Measurements from ENCODE around the gene VPS4B.
"Not testable (repeated sequence)": the region's sequence is repeated elsewhere in the genome, so short reads cannot be mapped to it uniquely, and the experiment has no call there.

VPS4B gene

DNA sequence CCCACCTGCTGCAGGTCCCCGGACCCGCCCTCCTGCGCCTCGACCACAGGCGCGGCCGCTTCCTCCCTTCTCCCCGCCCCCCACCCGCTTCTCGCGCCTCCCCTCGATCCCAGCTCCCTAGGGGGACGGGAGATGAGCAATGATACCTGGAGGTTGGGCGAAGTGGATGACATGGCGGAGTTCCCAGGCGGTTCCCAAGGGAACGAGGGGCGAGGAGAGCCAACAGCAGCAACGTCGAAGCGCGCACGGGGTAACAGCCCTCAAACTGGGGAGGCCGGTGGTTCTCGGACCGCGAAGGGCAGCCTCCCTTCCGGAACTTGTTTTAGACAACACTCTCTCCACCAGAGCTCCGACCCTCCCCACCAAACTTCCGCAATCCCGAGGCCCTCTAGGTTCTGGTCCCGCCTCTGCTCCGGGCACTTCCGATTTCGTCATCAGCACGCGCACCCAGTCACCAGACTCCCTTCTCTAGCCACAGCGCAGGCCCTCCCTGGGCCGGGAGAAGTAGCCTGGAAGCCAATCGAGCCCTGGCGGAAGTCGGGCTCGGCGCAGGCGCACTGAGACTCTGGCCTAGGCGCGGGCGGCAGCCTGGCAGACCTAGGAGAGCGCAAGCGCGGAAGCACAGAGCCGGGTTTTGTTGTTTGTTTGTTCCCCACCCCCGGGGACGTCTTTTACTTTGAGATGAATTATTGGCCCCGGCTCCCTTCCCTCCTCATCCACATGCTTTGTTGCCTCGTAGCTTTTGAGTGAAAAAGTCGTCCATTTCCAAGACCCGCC, at the start of gene VPS4B:
Gene VPS4B (minus strand): TSS at position 390 of the 777 bp plus-strand sequence. CDS start 217 bp downstream, at position 173.
- peak; percentile 99 for DNase-seq (ENCODE audit: low spot score)

DNA sequence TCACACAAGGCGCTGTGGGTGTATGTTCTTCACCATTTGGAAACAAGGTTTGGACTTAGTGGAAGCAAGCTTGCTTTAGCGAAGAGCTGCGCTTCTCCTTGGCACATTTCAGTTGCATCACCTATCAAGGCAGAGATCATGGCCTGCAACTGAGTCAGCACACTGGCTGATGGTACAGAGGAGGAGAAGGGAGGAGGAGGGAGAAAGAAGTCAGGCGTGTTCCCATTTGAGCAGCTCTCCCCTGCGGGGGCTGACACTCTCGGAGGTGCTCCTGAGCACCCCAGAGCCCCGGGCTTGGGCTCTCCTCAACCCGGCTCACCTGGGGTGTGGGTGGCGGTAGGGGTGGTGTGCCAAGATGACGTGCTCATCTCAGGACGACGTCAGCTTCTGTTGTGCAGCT, 48.5 kb upstream of the VPS4B start:
- DNase-seq (ENCODE audit: low spot score), result peak; percentile 10

DNA sequence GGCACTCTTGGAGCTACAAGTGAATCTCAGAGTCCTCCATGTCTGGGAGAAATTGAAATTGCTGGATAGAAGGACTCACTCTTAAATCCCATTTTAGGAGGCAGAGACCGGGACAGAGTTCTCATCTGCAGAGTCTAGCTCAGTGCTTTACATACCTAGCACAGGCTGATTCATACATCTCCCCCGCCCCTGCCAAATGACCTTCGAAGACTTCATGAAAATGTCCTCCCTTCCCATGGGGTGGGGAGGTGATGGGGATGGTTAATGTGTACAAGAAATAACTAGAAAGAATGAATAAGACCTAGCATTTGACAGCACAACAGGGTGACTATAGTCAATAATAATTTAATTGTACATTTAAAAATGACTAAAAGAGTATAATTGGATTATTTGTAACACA, 46.3 kb upstream of the VPS4B start:
- no peak for DNase-seq (ENCODE audit: low spot score)

DNA sequence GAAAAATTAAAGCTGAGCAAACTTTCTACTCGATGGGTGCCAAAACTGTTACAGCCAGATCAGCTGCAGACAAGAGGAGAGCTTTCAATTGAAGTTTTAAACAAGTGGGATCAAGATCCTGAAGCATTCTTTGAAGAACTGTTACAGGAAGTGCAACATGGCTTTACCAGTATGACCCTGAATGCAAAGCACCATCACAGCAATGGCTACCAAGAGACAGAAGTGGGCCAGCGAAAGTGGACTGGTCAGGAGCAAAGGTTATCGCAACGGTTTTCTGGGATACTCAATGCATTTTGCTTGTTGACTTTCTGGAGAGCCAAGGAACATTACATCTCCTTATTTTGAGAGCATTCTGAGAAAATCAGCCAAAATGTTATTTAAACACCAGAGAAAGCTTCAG, 45.4 kb upstream of the VPS4B start:
- DNase-seq (ENCODE audit: low spot score), result no peak

DNA sequence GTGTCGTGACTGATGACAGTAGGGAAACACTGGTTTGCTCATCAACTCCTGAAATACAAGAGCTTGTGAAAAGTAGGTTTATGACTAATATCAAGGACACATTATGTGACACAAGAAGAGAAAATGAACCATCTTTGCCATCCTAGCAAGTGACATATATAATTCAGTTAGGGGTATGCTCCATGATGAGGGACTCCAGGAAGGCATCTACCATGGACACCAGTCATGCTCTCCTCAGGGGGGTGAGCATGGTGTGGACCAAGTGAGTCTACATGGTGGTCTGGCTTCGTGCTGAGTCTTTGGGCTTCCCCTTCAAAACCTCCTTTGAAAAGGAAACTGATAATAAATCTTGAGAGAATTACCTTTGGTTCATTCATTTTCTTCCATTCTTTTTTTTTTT, 42.8 kb upstream of the VPS4B start:
- no peak for DNase-seq (ENCODE audit: low spot score)

DNA sequence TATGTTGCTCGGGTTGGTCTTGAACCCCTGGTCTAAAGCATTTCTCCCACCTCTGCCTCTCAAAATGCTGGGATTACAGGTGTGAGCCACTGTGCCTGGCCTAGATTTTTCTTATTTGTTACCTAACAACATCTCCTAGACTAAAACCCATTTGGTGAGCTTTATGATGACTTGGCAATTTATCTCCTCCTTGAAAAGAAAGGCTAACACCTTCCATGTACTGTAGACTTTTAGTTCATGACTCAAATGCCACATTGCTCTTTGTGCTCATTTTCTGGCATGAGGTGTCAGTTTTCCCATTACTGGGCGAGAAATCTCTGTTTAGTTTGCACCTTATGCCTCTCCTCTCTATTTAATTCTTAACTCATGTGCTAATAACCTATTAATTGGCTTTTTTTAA, 42.2 kb upstream of the VPS4B start:
- no peak for DNase-seq (ENCODE audit: low spot score)

DNA sequence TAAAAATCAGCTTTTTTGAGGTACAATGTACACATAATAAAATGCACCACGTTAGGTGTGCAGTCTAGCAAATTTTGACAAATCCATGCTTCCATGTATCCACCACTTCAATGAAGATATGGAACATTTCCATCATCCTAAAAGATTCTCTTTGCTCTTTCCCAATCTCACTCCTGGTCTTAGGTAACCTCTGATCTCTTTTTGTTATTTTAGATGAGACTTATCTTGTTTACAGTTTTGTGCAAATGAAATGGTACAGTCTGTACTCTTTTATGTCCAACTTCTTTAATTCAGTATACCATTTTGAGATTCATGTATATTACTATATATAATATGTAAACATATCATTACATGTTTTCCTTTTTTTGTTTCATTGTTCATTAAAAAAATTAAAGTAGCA, 38.1 kb upstream of the VPS4B start:
- no peak for DNase-seq (ENCODE audit: low spot score)

DNA sequence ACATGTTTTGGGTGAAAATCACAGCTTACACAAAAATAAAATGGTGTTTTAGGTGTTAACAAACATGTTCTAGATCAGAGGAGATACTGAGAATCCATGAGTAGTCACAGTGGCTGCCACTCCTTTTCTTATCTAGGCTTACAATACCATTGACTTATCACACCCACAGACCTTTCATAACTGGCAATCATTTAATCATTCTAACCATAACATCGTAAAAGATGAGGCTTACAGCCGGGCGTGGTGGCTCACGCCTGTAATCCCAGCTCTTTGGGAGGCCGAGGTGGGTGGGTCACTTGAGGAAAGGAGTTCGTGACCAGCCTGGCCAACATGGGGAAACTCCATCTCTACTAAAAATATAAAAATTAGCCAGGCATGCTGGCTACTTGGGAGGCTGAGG, 35.7 kb upstream of the VPS4B start:
- no peak for DNase-seq (ENCODE audit: low spot score)

DNA sequence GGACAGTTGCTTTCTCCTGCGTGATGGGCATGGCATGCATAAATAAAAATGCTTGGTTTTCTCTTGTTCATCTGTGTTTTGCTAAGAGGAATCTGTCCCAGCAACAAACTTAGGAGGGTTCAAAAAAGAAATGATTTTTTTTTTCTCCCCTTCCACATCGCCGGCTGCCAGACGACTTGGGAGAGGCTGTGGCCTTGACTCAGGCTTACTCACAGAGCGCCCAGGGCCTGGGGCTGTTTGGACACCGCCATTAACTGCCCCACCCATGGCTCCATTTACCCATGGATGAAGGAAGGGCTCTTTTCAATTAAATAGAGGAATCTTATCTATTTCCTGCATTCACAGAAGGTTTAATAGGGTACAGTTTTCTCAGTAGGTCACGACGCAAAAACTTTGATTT, 32.2 kb upstream of the VPS4B start:
- DNase-seq (ENCODE audit: low spot score), result no peak

DNA sequence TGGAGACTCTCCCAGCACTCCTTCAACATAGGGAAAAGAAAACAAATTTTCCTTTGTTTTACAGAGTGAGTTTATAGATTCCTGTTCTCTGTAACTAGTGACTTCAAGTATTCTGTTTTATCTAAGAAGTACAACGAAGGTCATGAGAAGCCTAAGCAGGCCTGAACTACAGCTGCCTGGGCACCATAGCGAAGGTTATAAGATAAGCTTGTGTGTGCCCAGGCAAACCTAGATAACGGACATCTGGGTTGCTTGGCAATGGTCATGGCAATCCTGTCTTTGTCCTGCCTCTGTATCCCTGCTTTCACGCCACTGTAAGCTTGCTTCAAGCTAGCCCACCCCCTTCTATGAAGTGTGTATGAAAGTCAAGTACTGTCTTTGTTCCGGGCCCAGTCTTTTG, 30.5 kb upstream of the VPS4B start:
- DNase-seq (ENCODE audit: low spot score), result not testable (repeated sequence)

DNA sequence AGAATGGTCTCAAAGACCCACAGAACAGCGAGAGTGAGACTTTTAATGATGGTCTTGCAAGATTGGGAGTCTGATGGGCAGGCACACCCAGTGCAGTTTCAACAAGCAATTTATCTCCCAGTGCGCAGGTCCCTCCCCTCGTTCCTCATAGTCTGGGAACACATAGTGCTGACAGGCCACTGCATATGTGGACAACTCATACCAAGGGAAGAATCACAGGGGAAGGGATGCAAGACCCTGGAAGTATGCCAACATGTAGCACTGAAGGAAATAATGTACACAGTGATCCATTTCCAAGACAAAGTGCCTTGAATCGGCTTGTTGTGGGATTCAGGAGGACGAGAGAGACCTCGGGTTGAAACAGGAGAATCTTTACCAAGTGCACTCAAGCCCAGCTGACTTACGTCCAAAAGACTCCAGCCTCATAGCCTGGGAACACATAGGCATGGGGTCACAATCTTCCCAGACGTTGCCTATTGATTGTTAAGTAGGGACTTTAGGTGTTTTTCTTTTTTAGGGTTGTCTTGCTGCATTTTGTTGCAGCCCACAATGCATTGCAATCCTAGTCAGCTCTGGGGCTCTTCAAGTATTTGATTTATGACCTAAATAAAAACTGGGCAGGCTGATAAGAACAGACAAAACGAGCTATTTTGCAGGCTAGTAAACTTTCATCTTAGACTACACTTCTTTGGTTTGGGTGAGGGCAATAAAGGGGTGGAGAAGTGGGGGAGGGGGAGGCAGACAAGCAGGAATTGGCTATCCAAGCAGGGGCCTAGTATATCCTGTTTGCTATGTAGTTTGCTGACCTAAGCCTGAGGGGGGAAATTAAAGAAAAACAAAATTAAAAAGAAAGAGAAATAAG, 29.8 kb upstream of the VPS4B start:
- no peak for DNase-seq (ENCODE audit: low spot score)

DNA sequence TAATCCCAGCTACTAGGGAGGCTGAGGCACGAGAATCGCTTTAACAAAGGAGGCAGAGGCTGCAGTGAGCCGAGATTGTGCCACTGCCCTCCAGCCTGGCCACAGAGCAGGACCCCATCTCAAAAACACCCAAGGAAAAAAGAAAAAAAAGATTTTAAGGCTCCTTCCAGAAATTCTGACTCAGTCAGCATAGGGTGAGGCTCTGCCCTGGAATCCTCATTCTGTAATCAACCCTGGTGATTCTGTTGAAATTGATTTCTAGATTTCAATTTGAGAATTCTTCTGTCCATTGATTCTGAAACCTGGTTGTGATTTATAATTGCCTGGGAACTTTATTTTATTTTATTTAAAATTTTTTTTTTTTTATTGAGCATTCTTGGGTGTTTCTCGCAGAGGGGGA, 27.1 kb upstream of the VPS4B start:
- DNase-seq (ENCODE audit: low spot score), result no peak

DNA sequence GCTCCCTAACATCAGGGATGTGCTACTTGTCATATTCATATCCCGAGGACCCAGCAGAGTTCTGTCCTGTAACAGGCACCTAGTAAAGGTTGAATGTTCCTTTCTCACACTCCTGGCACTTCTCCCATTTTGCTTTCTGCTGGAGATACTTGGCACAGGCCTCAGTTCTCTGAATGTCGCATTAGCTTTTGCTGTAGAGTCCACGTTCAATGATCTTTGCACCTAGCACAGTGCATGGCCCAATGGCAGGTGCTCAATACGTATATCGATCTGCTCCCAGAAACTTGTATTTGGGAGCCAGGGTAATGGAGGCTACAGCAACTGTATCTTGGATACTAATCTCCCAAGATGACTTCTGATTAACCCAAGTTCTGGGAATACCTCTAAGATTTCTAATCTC, 24.8 kb upstream of the VPS4B start:
- no peak for DNase-seq (ENCODE audit: low spot score)

DNA sequence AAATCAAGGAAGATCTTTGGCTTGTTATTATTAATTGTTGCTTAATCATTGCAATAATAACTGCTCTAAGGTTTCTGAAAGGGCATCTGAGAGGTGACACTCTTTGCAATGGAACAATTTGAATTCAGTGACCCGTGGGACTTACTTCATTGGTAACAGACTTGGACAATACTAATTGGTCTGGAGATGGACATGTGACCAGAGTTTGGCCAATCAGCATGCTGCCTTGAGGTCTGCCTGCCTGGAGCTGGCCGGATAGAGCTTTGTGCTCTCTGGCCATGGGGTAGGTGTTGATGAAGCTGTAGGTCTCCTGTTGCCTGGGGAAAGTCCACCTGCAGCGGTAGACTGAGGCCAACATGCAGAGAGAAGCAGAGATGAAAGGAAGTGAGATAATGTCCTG, 24.0 kb upstream of the VPS4B start:
- no peak for DNase-seq (ENCODE audit: low spot score)

DNA sequence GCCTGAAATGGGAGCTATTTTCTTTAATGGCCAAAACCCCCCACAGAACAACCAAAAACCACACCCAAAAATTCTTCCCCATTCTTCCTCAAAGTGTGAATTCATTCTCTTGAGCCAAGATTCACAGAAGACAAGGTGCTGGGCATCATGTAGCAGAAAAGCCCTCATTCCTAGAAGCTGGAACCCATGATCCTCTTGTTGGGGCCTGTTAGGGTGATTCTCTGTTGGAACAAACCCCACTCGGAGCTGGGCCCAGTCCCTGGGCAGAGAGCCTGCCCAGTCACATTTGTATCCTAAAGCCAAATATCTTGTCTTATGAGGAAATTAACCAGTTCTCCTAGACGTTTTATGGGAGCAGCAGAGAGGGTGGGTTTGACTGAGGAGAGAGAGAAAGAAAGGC, 22.8 kb upstream of the VPS4B start:
- DNase-seq (ENCODE audit: low spot score), result no peak

DNA sequence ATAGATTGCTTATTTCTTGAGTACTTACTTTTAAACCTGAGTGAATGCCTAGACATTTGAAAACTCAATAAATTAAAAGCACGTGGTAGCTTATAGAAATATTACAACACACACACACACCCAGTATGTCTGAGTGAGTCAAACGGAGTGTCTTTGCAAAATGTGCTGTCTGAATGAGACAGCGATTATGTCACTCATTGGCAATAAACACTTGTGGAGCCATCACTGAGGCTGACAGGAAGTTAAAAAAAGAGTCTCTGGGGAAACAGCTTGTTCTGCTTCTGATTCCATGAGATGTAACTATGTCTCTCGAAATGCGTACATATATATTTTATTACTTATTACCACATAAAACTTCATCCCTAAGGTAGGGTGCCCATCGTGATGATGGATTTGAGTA, 22.3 kb upstream of the VPS4B start:
- no peak for DNase-seq (ENCODE audit: low spot score)

DNA sequence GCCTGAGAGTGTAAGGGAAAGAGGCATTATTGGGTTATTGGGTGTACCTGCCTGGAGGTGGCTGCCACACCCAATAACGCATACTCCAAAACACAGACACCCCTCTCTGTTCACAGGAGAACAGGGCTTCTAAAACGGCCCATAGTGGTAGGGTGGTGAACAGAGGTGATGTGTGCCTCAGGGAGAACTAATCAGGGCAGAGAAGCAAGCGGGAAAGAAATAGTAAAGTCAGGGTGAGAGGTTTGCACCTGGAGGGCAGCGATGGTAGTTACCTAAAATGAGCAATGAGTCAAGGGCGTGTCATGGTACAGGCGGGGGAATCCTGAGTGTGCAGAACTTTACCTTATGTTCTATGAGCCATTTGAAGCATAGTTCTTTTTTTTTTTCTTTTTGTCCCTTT, 21.6 kb upstream of the VPS4B start:
- DNase-seq (ENCODE audit: low spot score), result no peak

DNA sequence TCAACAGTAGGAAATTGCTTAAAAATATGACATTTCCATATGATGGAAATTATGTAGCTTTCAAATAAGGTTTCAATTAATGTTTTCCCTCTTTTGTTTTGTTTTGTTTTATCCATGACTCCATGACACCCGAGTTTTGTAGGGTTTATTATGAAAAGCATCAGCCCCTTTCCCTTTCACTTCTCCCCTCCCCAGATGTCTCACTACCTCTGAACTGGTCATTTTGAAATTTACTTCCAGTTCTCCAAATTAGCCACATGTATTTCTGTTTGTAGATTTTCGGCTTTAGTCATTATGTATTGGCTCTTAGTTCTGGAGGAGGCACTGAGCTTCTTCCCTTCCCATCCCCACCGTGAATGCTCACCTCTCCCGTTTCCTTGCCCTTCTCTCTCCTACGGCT, 18.6 kb upstream of the VPS4B start:
- DNase-seq (ENCODE audit: low spot score), result no peak

DNA sequence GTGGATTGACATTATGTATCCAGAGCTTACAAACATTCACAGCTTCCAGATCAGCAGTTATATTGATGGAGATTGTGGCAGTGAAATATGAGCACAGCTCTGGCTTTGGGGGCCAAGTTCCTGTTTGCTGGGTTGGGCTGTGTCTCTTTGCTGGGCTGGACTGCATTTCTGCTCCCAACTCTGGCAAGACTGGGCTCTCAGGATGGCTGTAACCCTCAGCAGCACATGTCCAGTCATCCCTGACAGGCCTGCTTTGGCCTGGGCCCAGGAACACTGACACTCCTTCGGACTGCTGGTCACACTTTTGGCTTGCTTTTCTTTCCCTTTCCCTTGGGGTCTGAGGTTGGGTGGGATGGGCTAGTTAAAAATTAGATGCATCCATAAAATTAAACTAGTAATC, 17.9 kb upstream of the VPS4B start:
- DNase-seq (ENCODE audit: low spot score), result no peak

DNA sequence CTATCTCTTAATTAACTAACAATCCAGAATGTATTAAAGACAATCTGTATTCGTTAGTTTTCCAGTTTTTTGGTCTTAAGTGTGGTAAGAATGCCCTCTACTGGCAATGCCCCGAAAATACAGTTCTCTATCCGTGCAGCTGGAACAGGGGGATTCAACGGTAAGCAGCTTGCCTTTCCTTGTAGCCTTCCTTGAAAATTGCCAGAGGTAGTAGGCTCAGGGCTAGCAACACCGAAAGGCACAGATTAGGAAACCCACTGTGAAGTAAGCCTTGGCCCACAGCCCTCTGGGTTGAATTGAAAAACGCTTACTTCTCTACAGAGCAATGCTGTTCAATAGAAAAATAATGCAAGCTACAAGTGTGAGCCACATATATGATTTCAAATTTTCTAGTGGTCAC, 17.1 kb upstream of the VPS4B start:
- peak; percentile 54 for DNase-seq (ENCODE audit: low spot score)

DNA sequence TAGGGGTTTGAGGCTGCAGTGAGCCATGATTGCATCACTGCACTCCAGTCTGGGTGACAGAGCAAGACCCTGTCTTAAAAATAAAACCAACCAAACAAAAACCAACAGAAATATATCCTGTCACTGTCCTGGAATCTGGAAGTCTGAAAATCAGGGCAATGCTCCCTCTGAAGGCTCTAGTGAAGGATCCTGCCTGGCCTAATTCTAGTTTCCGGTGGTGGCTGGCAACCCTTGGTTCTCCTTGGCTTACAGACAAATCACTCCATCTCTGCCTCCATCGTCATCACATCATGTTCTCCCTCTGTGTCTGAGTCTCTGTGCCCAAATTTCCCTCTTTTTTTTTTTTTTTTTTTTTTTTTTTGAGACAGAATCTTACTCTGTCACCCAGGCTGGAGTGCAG, 15.9 kb upstream of the VPS4B start:
- no peak for DNase-seq (ENCODE audit: low spot score)

DNA sequence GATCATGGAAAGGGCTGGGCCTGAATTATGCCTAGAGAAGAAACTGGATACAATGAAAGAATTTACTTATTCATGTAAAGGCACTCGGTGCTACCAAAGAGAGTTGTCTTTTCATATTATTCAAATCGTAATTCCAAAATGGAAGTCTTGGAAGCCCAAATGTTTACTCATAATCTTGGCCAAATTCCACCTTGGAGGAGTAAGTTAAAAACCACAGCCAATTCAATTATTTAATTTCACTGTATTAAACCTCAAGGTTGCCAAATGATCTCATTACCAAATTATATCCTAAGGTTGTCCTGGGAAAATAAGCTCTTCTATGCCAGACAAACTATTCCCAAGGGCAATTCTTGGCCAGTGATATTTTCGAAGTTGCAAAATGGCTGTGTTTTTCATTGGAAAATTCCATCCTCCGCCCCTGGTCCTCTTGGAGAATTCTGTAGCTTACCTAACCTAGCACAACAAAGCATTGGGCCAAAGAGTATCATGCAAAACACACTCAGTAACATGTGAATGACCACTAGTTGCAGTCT, 11.1 kb upstream of the VPS4B start:
- no peak for DNase-seq (ENCODE audit: low spot score)

DNA sequence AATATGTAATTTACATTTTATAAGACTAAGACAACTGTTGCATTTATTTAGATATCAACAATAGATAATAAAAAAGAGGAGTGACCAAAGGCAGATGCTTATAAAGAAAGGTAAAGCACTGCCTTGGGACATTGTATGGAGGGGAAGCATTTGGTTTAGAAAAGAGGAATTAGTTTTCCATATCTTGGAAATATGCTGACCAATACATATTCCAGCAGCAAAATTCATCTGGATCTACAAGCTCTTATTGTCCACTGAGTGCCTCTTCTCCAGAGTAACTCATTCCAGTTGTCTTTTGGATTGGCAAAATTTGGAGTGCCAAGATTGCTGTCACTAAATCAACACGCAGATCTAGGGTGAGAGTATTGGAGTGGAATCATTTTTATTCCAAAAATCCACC, 8.9 kb upstream of the VPS4B start:
- DNase-seq (ENCODE audit: low spot score), result no peak
